Panc1 (cell line): Measurements from ENCODE around the gene SCLT1. TPM values are rescaled to one million over a fixed set of nuclear protein-coding genes. Genes with fewer than 3 reads are reported as not detected.

ENCODE experiments used
- ATAC-seq: fragments of 200-7000 bp; cut with Tn5 transposase; 2 replicates; pipeline ENCODE4 v1.9.1; 2020; ENCODE audit warnings: mild to moderate bottlenecking, moderate library complexity
- BruUV-seq: library from RNA; stranded (reverse); fragments of 400-500 nt; replicated peaks from 2 replicates; lab custom pipeline; 2021; lab: Mats Ljungman, UMichigan
- CTCF ChIA-PET: fragments of 300-600 bp; sonication (Branson Sonifier 250); formaldehyde crosslinking; loops from one replicate; lab custom pipeline; 2022; ENCODE audit warnings: antibody characterized with exemption; lab: Charles Lee
- POLR2A ChIA-PET: fragments of 300-600 bp; sonication (Branson Sonifier 250); formaldehyde crosslinking; loops from one replicate; lab custom pipeline; 2022; ENCODE audit warnings: antibody characterized with exemption; lab: Charles Lee
- DNase-seq: peaks from one replicate; pipeline ENCODE4 v3.0.0-alpha.2; 2010; ENCODE audit warnings: low read depth, low spot score
- H3K27ac ChIP-seq: 2 replicates; pipeline ENCODE4 v1.5.1; 2011; ENCODE audit warnings: mild to moderate bottlenecking, low read length, inconsistent platforms
- H3K27me3 ChIP-seq: fragments of 200-500 bp; sonication (Bioruptor generic); 2 replicates; pipeline ENCODE4 v1.6.0; 2014; ENCODE audit warnings: low read length, inconsistent platforms; ENCODE audit not compliant: control insufficient read depth, insufficient read depth
- H3K36me3 ChIP-seq: fragments of 200-500 bp; sonication (Bioruptor generic); 2 replicates; pipeline ENCODE4 v1.5.1; 2014; ENCODE audit warnings: inconsistent platforms, mild to moderate bottlenecking, low read length, moderate library complexity; ENCODE audit not compliant: control insufficient read depth, insufficient read depth
- H3K4me1 ChIP-seq: 2 replicates; pipeline ENCODE4 v1.5.1; 2011; ENCODE audit warnings: inconsistent platforms, mild to moderate bottlenecking, low read length, moderate library complexity; ENCODE audit not compliant: control insufficient read depth, insufficient read depth
- H3K4me3 ChIP-seq, 2 experiments: 2 replicates each; pipeline ENCODE4 v1.5.1; 2011 to 2012; ENCODE audit warnings: low read depth in 2 of 2, low read length in 2 of 2, mild to moderate bottlenecking in 2 of 2, inconsistent platforms in 1 of 2, moderate library complexity in 1 of 2
- H3K9me3 ChIP-seq: fragments of 200-500 bp; sonication (Bioruptor generic); 2 replicates; pipeline ENCODE4 v1.5.1; 2014; ENCODE audit warnings: low read depth, mild to moderate bottlenecking, inconsistent platforms, low read length, moderate library complexity; ENCODE audit not compliant: control insufficient read depth, insufficient read depth
- CTCF ChIP-seq: fragments of 450-650 bp; IDR thresholded peaks from 2 replicates; pipeline ENCODE4 v1.5.1; 2017; ENCODE audit warnings: mild to moderate bottlenecking
- POLR2AphosphoS5 ChIP-seq: IDR thresholded peaks from 2 replicates; pipeline ENCODE4 v1.6.1; 2012; ENCODE audit warnings: mild to moderate bottlenecking, low read depth, low read length, moderate library complexity
- REST ChIP-seq, 2 experiments: IDR thresholded peaks; 2 replicates each; pipeline ENCODE4 v1.6.1; 2011 to 2012; ENCODE audit warnings: low read depth in 2 of 2, control low read depth in 1 of 2, low read length in 1 of 2, mild to moderate bottlenecking in 1 of 2, moderate library complexity in 1 of 2; ENCODE audit not compliant: insufficient read depth in 1 of 2
- SIN3A ChIP-seq: IDR thresholded peaks from 2 replicates; pipeline ENCODE4 v1.6.1; 2012; ENCODE audit warnings: low read depth, mild to moderate bottlenecking, low read length, moderate library complexity, borderline replicate concordance; ENCODE audit not compliant: insufficient read depth
- TCF7L2 ChIP-seq: IDR thresholded peaks from 2 replicates; pipeline ENCODE4 v1.6.1; 2011; ENCODE audit warnings: mild to moderate bottlenecking, low read depth, low read length, inconsistent platforms
- in situ Hi-C: cut with HindIII; loops from 2 replicates; pipeline ENCODE4 v1.10.0; 2016; ENCODE audit warnings: low sequenced_read_pairs, low pct_unique_long_range_greater_than_20kb
- intact Hi-C: fragments of 100-400 bp; cut with micrococcal nuclease; formaldehyde crosslinking; loops from one replicate; pipeline ENCODE4 v1.10.0; 2022; ENCODE audit not compliant: unreplicated experiment
- total RNA-seq: library from RNA; stranded (reverse); gene quantifications from one replicate; pipeline ENCODE4 v1.2.1, GENCODE V29; 2021; ENCODE audit not compliant: unreplicated experiment

The SCLT1 gene
- total RNA-seq, 1 experiment from 2014 or later: 9.7 TPM

- in situ Hi-C loops: no loop called here
- Histone ChIP-seq H3K27ac (no peak overlapping the region), H3K4me3 (no peak overlapping the region), H3K27me3 (no peaks in the 10 kb centered on the region), H3K36me3 (no peaks in the 10 kb centered on the region), H3K9me3 (no peaks in the 10 kb centered on the region), H3K4me1 (no peaks in the 10 kb centered on the region)
- BruUV-seq: no TSS peak
- POLR2A ChIA-PET: no interaction called here
- no peak for ATAC-seq
- TF ChIP-seq CTCF (no peak), TCF7L2 (no peak), POLR2AphosphoS5 (no peak), SIN3A (no peak), REST (IDR thresholded peaks at IDR 0.05; ENCODE audit: insufficient read depth in 1 of 2, low read depth in 2 of 2, low read length in 1 of 2) (no peak)
- CTCF ChIA-PET: no interaction called here
- intact Hi-C loops: no loop called here
- no peak for DNase-seq
Observed at GRCh38 chr4:129037093-129037492, 56.2 kb downstream of the SCLT1 start.

GRCh38 chr4:129014566-129015509, 78.5 kb downstream of the SCLT1 start:
- no peaks in the 10 kb centered on the region for H3K9me3 ChIP-seq
- H3K27me3 ChIP-seq: no peaks in the 10 kb centered on the region
- H3K4me1 ChIP-seq: no peaks in the 10 kb centered on the region
- CTCF ChIA-PET: no interaction called here
- ATAC-seq: no peak
- intact Hi-C loops (no loop called here), in situ Hi-C loops (no loop called here)
- H3K36me3 ChIP-seq: no peaks in the 10 kb centered on the region
- DNase-seq: no peak
- no peak overlapping the region for H3K4me3 ChIP-seq
- no peak overlapping the region for H3K27ac ChIP-seq
- POLR2A ChIA-PET: no interaction called here
- TF ChIP-seq TCF7L2 (no peak), CTCF (no peak), POLR2AphosphoS5 (no peak), SIN3A (no peak), REST (IDR thresholded peaks at IDR 0.05; ENCODE audit: insufficient read depth in 1 of 2, low read depth in 2 of 2, low read length in 1 of 2) (no peak)
- BruUV-seq: no TSS peak
